Globus pallidus (tissue), 1 donor: ENCODE measurements around the gene CYP11A1.

Experiments
- DNase-seq: peaks from one replicate; pipeline ENCODE4 v3.0.0-alpha.2; 2015; ENCODE audit warnings: low spot score

Gene CYP11A1

GRCh38 chr15:74367296-74367854 lies at the start of gene CYP11A1:
Gene CYP11A1, minus strand, starts transcription at chr15:74367646. Its CDS starts 61 bp downstream, at chr15:74367585.
- DNase-seq: no peak

GRCh38 chr15:74417225-74417624 lies 49.8 kb upstream of the CYP11A1 start:
- no peak for DNase-seq

- no peak for DNase-seq
Observed at GRCh38 chr15:74415966-74416916, 48.8 kb upstream of the CYP11A1 start.

GRCh38 chr15:74414603-74415338 lies 47.3 kb upstream of the CYP11A1 start:
- no peak for DNase-seq

- DNase-seq: no peak
Observed at GRCh38 chr15:74414081-74414580, 46.7 kb upstream of the CYP11A1 start.

GRCh38 chr15:74413350-74414080 lies 46.1 kb upstream of the CYP11A1 start:
- DNase-seq: no peak

GRCh38 chr15:74412159-74412558 lies 44.7 kb upstream of the CYP11A1 start:
- DNase-seq: no peak

GRCh38 chr15:74411686-74412085 lies 44.2 kb upstream of the CYP11A1 start:
- DNase-seq: no peak

- DNase-seq: no peak
Observed at GRCh38 chr15:74410502-74410901, 43.1 kb upstream of the CYP11A1 start.

- no peak for DNase-seq
Observed at GRCh38 chr15:74409225-74409624, 41.8 kb upstream of the CYP11A1 start.

- no peak for DNase-seq
Observed at GRCh38 chr15:74408815-74409214, 41.4 kb upstream of the CYP11A1 start.

GRCh38 chr15:74408385-74408784 lies 40.9 kb upstream of the CYP11A1 start:
- DNase-seq: no peak

GRCh38 chr15:74406992-74407705 lies 39.7 kb upstream of the CYP11A1 start:
- DNase-seq: no peak

GRCh38 chr15:74406517-74406916 lies 39.1 kb upstream of the CYP11A1 start:
- no peak for DNase-seq

GRCh38 chr15:74405823-74406222 lies 38.4 kb upstream of the CYP11A1 start:
- DNase-seq: no peak

- DNase-seq: no peak
Observed at GRCh38 chr15:74403991-74404563, 36.6 kb upstream of the CYP11A1 start.

- DNase-seq: no peak
Observed at GRCh38 chr15:74403588-74403919, 36.1 kb upstream of the CYP11A1 start.

GRCh38 chr15:74402873-74403587 lies 35.6 kb upstream of the CYP11A1 start:
- no peak for DNase-seq

- no peak for DNase-seq
Observed at GRCh38 chr15:74402337-74402841, 34.9 kb upstream of the CYP11A1 start.
